Mesodermal cell (in vitro differentiated cells): ENCODE measurements around the gene CCDC137.

Experiments used
- H3K27ac ChIP-seq: 2 replicates; pipeline ENCODE4 v1.7.0; 2013; ENCODE audit warnings: mild to moderate bottlenecking, low read depth, low read length, moderate library complexity; ENCODE audit not compliant: severe bottlenecking
- H3K36me3 ChIP-seq: 2 replicates; pipeline ENCODE4 v1.7.1; 2013; ENCODE audit warnings: mild to moderate bottlenecking, low read length, moderate library complexity; ENCODE audit not compliant: control insufficient read depth, insufficient read depth
- H3K4me1 ChIP-seq: one replicate; pipeline ENCODE4 v1.7.1; 2013; ENCODE audit warnings: mild to moderate bottlenecking, low read length; ENCODE audit not compliant: insufficient read depth, control insufficient read depth, poor library complexity, severe bottlenecking
- H3K4me3 ChIP-seq: 2 replicates; pipeline ENCODE4 v1.7.0; 2013; ENCODE audit warnings: low read length, control low read depth, mild to moderate bottlenecking; ENCODE audit not compliant: insufficient read depth, poor library complexity, severe bottlenecking; ENCODE audit errors: extremely low read depth
- H3K9me3 ChIP-seq: 2 replicates; pipeline ENCODE4 v1.7.1; 2013; ENCODE audit warnings: mild to moderate bottlenecking, low read length, moderate library complexity; ENCODE audit not compliant: control insufficient read depth
- WGBS, 2 experiments: methylation state at CpG; one replicate each; pipeline ENCODE4 v1.1.5; 2013; ENCODE audit warnings: missing lambda C conversion rate in 2 of 2; ENCODE audit not compliant: insufficient coverage in 2 of 2; 5-methylcytosine and 5-hydroxymethylcytosine counted together

The CCDC137 gene

GRCh38 chr17:81651692-81652091 lies 14.8 kb upstream of the CCDC137 start:
- H3K4me1 ChIP-seq: no peaks in the 10 kb centered on the region
- no peak overlapping the region for H3K27ac ChIP-seq
- no peaks in the 10 kb centered on the region for H3K9me3 ChIP-seq
- H3K4me3 ChIP-seq: no peak overlapping the region
- no peaks in the 10 kb centered on the region for H3K36me3 ChIP-seq
- 94 to 95% methylated on average over 8 of the region's 10 CpGs for WGBS, 2 experiments

- Histone ChIP-seq H3K4me1 (no peaks in the 10 kb centered on the region), H3K27ac (no peak overlapping the region), H3K4me3 (peak overlapping the region; percentile 11), H3K9me3 (no peaks in the 10 kb centered on the region), H3K36me3 (no peaks in the 10 kb centered on the region)
- 35 to 45% methylated on average over 17 to 24 of the region's 27 CpGs for WGBS, 2 experiments
These were observed 13.4 kb upstream of the CCDC137 start for GRCh38 chr17:81652906-81653771.

- H3K4me1 ChIP-seq: no peaks in the 10 kb centered on the region
- no peak overlapping the region for H3K4me3 ChIP-seq
- no peaks in the 10 kb centered on the region for H3K9me3 ChIP-seq
- 92 to 94% methylated on average over 13 to 17 of the region's 18 CpGs for WGBS, 2 experiments
- H3K36me3 ChIP-seq: no peaks in the 10 kb centered on the region
- H3K27ac ChIP-seq: no peak overlapping the region
These were observed 11.0 kb upstream of the CCDC137 start for GRCh38 chr17:81655378-81656117.

GRCh38 chr17:81656118-81656743 lies 10.3 kb upstream of the CCDC137 start, which contains the start of gene PDE6G:
Gene PDE6G, minus strand, starts transcription at chr17:81656542. Its CDS starts 3,237 bp downstream, at chr17:81653305.
- Histone ChIP-seq H3K36me3 (no peaks in the 10 kb centered on the region), H3K4me1 (no peaks in the 10 kb centered on the region), H3K9me3 (no peaks in the 10 kb centered on the region), H3K27ac (no peak within 1 kb of the TSS), H3K4me3 (no peak within 1 kb of the TSS)
- 93% methylated on average over 13 of the region's 15 CpGs for WGBS, 2 experiments

- Histone ChIP-seq H3K27ac (no peak overlapping the region), H3K36me3 (no peaks in the 10 kb centered on the region), H3K9me3 (no peaks in the 10 kb centered on the region), H3K4me3 (no peak overlapping the region), H3K4me1 (no peaks in the 10 kb centered on the region)
- 75 to 93% methylated on average over 2 to 4 of the region's 4 CpGs for WGBS, 2 experiments
These were observed 9.7 kb upstream of the CCDC137 start for GRCh38 chr17:81656835-81657234.

- Histone ChIP-seq H3K36me3 (no peaks in the 10 kb centered on the region), H3K4me3 (no peak overlapping the region), H3K4me1 (no peaks in the 10 kb centered on the region), H3K27ac (no peak overlapping the region), H3K9me3 (no peaks in the 10 kb centered on the region)
- WGBS, 2 experiments: 93 to 94% methylated on average over 3 to 4 of the region's 5 CpGs
These were observed 7.5 kb upstream of the CCDC137 start for GRCh38 chr17:81659038-81659437.

GRCh38 chr17:81660441-81660840 lies 6.1 kb upstream of the CCDC137 start:
- peaks cover 10% of the 10 kb centered on the region for H3K36me3 ChIP-seq
- H3K27ac ChIP-seq: no peak overlapping the region
- peaks cover 3% of the 10 kb centered on the region for H3K4me1 ChIP-seq
- H3K9me3 ChIP-seq: no peaks in the 10 kb centered on the region
- WGBS, 2 experiments: 98% methylated on average over 7 of the region's 9 CpGs
- no peak overlapping the region for H3K4me3 ChIP-seq

- no peak overlapping the region for H3K4me3 ChIP-seq
- WGBS, 2 experiments: no CpG with 5 or more reads among the region's 4 CpGs
- H3K27ac ChIP-seq: no peak overlapping the region
- no peaks in the 10 kb centered on the region for H3K9me3 ChIP-seq
- peaks cover 7% of the 10 kb centered on the region for H3K4me1 ChIP-seq
- H3K36me3 ChIP-seq: peaks cover 10% of the 10 kb centered on the region
These were observed 4.5 kb upstream of the CCDC137 start for GRCh38 chr17:81662002-81662401.

GRCh38 chr17:81664051-81664470 lies 2.5 kb upstream of the CCDC137 start:
- peaks cover 14% of the 10 kb centered on the region for H3K4me1 ChIP-seq
- H3K36me3 ChIP-seq: peaks cover 24% of the 10 kb centered on the region
- H3K9me3 ChIP-seq: no peaks in the 10 kb centered on the region
- no peak overlapping the region for H3K4me3 ChIP-seq
- 88 to 93% methylated on average over 7 of the region's 7 CpGs for WGBS, 2 experiments
- no peak overlapping the region for H3K27ac ChIP-seq

- 71 to 75% methylated on average over 24 to 30 of the region's 30 CpGs for WGBS, 2 experiments
- peaks cover 14% of the 10 kb centered on the region for H3K4me1 ChIP-seq
- H3K4me3 ChIP-seq: peak overlapping the region; percentile 94
- no peaks in the 10 kb centered on the region for H3K9me3 ChIP-seq
- peak overlapping the region; percentile 79 for H3K27ac ChIP-seq
- H3K36me3 ChIP-seq: peaks cover 38% of the 10 kb centered on the region
These were observed 1.1 kb upstream of the CCDC137 start for GRCh38 chr17:81665205-81666091.
